ENCODE measurements around the gene XDH.

DNA sequence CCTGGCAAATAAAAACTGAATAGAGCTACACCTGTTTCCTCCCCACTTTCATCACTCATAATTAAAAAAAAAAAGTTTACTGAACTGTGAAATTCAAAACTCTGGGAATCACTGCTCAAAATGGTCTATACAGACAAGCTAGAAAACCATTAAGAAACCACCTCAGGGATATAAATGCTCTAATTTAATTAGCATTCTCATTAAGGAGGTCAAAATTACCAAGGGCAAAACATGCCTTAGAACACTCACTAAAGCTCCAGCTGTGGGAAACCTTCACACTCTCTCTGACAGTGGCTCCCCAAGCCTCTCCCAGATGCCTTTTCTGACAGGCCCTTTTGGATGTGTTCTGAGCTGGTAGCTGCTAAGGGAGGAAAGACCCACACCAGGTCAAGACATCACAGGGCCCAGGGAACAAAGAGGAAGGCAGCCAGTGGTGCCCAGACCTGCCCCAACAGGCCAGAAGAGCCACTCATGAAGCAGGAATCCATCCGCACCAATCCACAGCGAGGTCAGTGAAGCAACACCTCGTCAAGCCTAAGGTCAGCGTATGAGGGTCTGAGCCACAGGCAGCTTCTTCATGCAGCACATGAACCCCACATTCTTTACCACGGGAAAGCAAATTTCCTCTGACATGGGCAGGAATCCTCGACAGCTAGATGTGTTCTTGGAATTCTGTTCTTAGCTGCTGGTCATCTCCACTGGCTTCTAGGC lies 35.6 kb downstream of the XDH start:
- TF ChIP-seq EZH2 (IDR thresholded peaks at IDR 0.05; ENCODE audit: borderline replicate concordance, low read length) (no peak), CTCF (conservative IDR thresholded peaks at IDR 0.05 in 1 of 2, IDR thresholded peaks at IDR 0.05 in 1 of 2; ENCODE audit: extremely low read depth in 1 of 2, insufficient read depth in 1 of 2, low read depth in 1 of 2, low read length in 2 of 2) (no peak)
